ENCODE measurements around the gene TGFBR2. TPM values are rescaled to one million over a fixed set of nuclear protein-coding genes. Genes with fewer than 3 reads are reported as not detected.

The TGFBR2 gene
- polyA plus RNA-seq, 1 of the 3 experiments (the other 2 are of a cell fraction), result 48.3 TPM

DNA sequence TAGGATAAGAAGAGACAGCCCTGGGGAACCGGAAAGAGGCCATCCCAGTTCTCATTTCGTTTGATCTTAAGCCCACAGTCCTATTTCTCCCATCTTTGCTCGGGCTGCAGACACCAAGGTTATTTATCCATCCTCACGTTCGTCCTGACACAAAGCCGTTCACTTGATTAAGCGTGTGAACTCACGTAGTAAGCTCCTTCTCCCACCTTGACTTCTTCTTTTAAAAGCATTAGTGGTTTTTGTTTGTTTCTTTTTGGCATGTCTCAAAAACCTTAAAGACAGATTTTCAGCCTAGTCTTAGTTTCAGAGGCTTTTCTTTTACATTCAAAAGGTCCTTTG lies 70.9 kb downstream of the TGFBR2 start:
- no peaks in the 10 kb centered on the region for H3K27me3 ChIP-seq (ENCODE audit: insufficient read depth)
- TF ChIP-seq RFX5 (IDR thresholded peaks at IDR 0.05; ENCODE audit: low read length) (no peak), SIN3A (IDR thresholded peaks at IDR 0.05; ENCODE audit: borderline replicate concordance, low read depth, low read length) (no peak), TAF1 (IDR thresholded peaks at IDR 0.05; ENCODE audit: borderline replicate concordance, low read depth, low read length) (no peak), MXI1 (IDR thresholded peaks at IDR 0.05; ENCODE audit: low read depth, low read length) (no peak), FOSL2 (IDR thresholded peaks at IDR 0.05; ENCODE audit: borderline replicate concordance, low read depth) (no peak), MEF2A (IDR thresholded peaks at IDR 0.05; ENCODE audit: borderline replicate concordance, low read depth) (no peak)
- TF ChIP-seq, protein P1, sequence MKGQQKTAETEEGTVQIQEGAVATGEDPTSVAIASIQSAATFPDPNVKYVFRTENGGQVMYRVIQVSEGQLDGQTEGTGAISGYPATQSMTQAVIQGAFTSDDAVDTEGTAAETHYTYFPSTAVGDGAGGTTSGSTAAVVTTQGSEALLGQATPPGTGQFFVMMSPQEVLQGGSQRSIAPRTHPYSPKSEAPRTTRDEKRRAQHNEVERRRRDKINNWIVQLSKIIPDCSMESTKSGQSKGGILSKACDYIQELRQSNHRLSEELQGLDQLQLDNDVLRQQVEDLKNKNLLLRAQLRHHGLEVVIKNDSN (IDR thresholded peaks at IDR 0.05; ENCODE audit: borderline replicate concordance, low read depth), result no peak
- H3K4me2 ChIP-seq, result no peak overlapping the region
- CTCF ChIA-PET, result interaction anchor here (2.5 kb wide), 1 partner anchor 16 kb away, joined by 9 read pairs; no protein-coding TSS in a partner anchor
- H3K27ac ChIP-seq (ENCODE audit: low read depth in 2 of 2, low read length in 1 of 2), result no peak overlapping the region
- H2AFZ ChIP-seq (ENCODE audit: low read depth), result no peak overlapping the region
- no peak overlapping the region for H3K4me3 ChIP-seq (ENCODE audit: low read depth in 2 of 2, low read length in 1 of 2)
- DNase-seq, result no peak
- peaks cover 14% of the 10 kb centered on the region for H3F3A ChIP-seq (replicated peaks; ENCODE audit: insufficient read depth)
- H3K9me2 ChIP-seq, result no peaks in the 10 kb centered on the region
- H3K9ac ChIP-seq, result no peak overlapping the region
- H3K4me1 ChIP-seq (ENCODE audit: control insufficient read depth in 1 of 2, insufficient read depth in 2 of 2, low read depth in 1 of 2, low read length in 1 of 2), result peaks cover 14 to 18% of the 10 kb centered on the region in 2 experiments; a peak in 3 of 4 replicates
- POLR2A ChIA-PET, result no interaction called here
- no peaks in the 10 kb centered on the region for H4K20me1 ChIP-seq (ENCODE audit: insufficient read depth)
- peaks cover 42 to 64% of the 10 kb centered on the region in 2 experiments for H3K36me3 ChIP-seq (replicated peaks in 1 of 2; ENCODE audit: control insufficient read depth in 1 of 2, insufficient read depth in 2 of 2, low read length in 1 of 2)
- 95% methylated on average over 8 of the region's 8 CpGs for WGBS (ENCODE audit: low lambda C conversion rate)
- H3K9me3 ChIP-seq, result no peaks in the 10 kb centered on the region
- H3K79me2 ChIP-seq (ENCODE audit: insufficient read depth), result peaks cover 52% of the 10 kb centered on the region

DNA sequence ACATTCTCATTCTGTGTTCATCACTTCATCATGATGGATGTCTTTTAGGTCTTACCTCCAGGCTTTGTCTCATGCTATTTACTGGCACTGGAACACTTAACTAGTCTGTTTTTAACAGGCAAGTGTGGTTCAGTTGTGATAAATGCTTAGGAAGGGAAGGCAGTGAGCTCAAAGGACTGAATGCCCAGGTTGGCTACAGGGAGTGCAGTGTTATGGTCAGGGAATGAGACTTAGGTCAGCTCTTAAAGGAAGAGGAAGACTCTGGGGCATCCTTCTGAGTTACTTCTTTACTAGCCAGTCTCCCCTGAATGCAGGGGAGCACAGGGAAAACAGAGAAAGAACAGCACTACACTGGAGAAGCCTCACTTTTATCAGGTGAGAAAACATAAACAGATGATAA lies 72.6 kb downstream of the TGFBR2 start:
- H3K9me2 ChIP-seq, result no peaks in the 10 kb centered on the region
- no peak for DNase-seq
- no peak overlapping the region for H3K4me2 ChIP-seq
- H3K4me3 ChIP-seq (ENCODE audit: low read depth in 2 of 2, low read length in 1 of 2), result no peak overlapping the region
- H3K36me3 ChIP-seq (replicated peaks in 1 of 2; ENCODE audit: control insufficient read depth in 1 of 2, insufficient read depth in 2 of 2, low read length in 1 of 2), result peaks cover 30 to 57% of the 10 kb centered on the region in 2 experiments
- ChIA-PET POLR2A (no interaction called here), CTCF (interaction anchor here (1.0 to 2.5 kb wide), 3 partner anchors 13 to 21 kb away, joined by 3 to 9 read pairs (median 4); no protein-coding TSS in a partner anchor)
- no peaks in the 10 kb centered on the region for H3K27me3 ChIP-seq (ENCODE audit: insufficient read depth)
- no peaks in the 10 kb centered on the region for H4K20me1 ChIP-seq (ENCODE audit: insufficient read depth)
- no peak overlapping the region for H2AFZ ChIP-seq (ENCODE audit: low read depth)
- H3K79me2 ChIP-seq (ENCODE audit: insufficient read depth), result peaks cover 65% of the 10 kb centered on the region
- H3K9me3 ChIP-seq, result no peaks in the 10 kb centered on the region
- peaks cover 19 to 34% of the 10 kb centered on the region in 2 experiments; a peak in 3 of 4 replicates for H3K4me1 ChIP-seq (ENCODE audit: control insufficient read depth in 1 of 2, insufficient read depth in 2 of 2, low read depth in 1 of 2, low read length in 1 of 2)
- H3F3A ChIP-seq (replicated peaks; ENCODE audit: insufficient read depth), result peaks cover 14% of the 10 kb centered on the region
- H3K27ac ChIP-seq (ENCODE audit: low read depth in 2 of 2, low read length in 1 of 2), result no peak overlapping the region
- TF ChIP-seq FOXM1 (IDR thresholded peaks at IDR 0.05; ENCODE audit: low read depth) (no peak), RAD21 (IDR thresholded peaks at IDR 0.05; ENCODE audit: low read length) (no peak), NFIC (IDR thresholded peaks at IDR 0.05; ENCODE audit: borderline replicate concordance) (no peak), JUND (IDR thresholded peaks at IDR 0.05) (no peak), YY1 (IDR thresholded peaks at IDR 0.05; ENCODE audit: low read depth) (no peak), POLR2AphosphoS5 (IDR thresholded peaks at IDR 0.05; ENCODE audit: low read depth, low read length) (no peak), CHD2 (IDR thresholded peaks at IDR 0.05; ENCODE audit: low read length, partially characterized antibody) (no peak), GABPA (IDR thresholded peaks at IDR 0.05; ENCODE audit: low read depth) (no peak), SIN3A (IDR thresholded peaks at IDR 0.05; ENCODE audit: borderline replicate concordance, low read depth, low read length) (no peak), EZH2phosphoT487 (IDR thresholded peaks at IDR 0.05; ENCODE audit: borderline replicate concordance, low read depth) (no peak)
- TF ChIP-seq, protein P2, sequence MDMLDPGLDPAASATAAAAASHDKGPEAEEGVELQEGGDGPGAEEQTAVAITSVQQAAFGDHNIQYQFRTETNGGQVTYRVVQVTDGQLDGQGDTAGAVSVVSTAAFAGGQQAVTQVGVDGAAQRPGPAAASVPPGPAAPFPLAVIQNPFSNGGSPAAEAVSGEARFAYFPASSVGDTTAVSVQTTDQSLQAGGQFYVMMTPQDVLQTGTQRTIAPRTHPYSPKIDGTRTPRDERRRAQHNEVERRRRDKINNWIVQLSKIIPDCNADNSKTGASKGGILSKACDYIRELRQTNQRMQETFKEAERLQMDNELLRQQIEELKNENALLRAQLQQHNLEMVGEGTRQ (IDR thresholded peaks at IDR 0.05; ENCODE audit: borderline replicate concordance, low read depth, low read length), result no peak
- TF ChIP-seq, protein P3, sequence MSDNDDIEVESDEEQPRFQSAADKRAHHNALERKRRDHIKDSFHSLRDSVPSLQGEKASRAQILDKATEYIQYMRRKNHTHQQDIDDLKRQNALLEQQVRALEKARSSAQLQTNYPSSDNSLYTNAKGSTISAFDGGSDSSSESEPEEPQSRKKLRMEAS (IDR thresholded peaks at IDR 0.05; ENCODE audit: low read depth), result no peak
- no peak overlapping the region for H3K9ac ChIP-seq
